ENCODE results near the gene FTO. TPM values are rescaled to one million over a fixed set of nuclear protein-coding genes. Genes with fewer than 3 reads are reported as not detected.
A peak's percentile ranks its signal among the peaks of the same experiment; 100 is the strongest.

Gene FTO
- total and polyA plus RNA-seq, 2 donors from 2014 or later = 22.3 to 116 TPM

- DNase-seq (peak in 2 of 5 donors; percentile 36 to 56), FAIRE-seq (no peak)
- no peak overlapping the region for H3K9ac ChIP-seq (ENCODE audit: low read length in 3 of 3)
- peak overlapping the region in 1 of 3 donors; percentile 18 for H3K4me3 ChIP-seq (ENCODE audit: low read length in 3 of 3)
- TF ChIP-seq CTCF (IDR thresholded peaks at IDR 0.05; ENCODE audit: borderline replicate concordance, extremely low read depth, insufficient read depth) = no peak
- H3K27me3 ChIP-seq (ENCODE audit: control insufficient read depth, insufficient read depth, low read length) = no peaks in the 10 kb centered on the region
- no peaks in the 10 kb centered on the region for H3K36me3 ChIP-seq (ENCODE audit: control insufficient read depth in 2 of 3, insufficient read depth in 3 of 3, low read length in 3 of 3)
- H3K9me3 ChIP-seq (ENCODE audit: control insufficient read depth in 2 of 3, insufficient read depth in 1 of 3, low read length in 3 of 3) = no peaks in the 10 kb centered on the region
- no peaks in the 10 kb centered on the region for H3K4me1 ChIP-seq (ENCODE audit: control insufficient read depth in 2 of 3, insufficient read depth in 2 of 3, low read depth in 1 of 3, low read length in 3 of 3)
- no peak overlapping the region for H3K27ac ChIP-seq (ENCODE audit: low read depth in 2 of 2, low read length in 2 of 2)
- intact Hi-C loops (cut with DNase I) = no loop called here
Observed at GRCh38 chr16:53952215-53953208, 248.6 kb downstream of the FTO start.

DNA sequence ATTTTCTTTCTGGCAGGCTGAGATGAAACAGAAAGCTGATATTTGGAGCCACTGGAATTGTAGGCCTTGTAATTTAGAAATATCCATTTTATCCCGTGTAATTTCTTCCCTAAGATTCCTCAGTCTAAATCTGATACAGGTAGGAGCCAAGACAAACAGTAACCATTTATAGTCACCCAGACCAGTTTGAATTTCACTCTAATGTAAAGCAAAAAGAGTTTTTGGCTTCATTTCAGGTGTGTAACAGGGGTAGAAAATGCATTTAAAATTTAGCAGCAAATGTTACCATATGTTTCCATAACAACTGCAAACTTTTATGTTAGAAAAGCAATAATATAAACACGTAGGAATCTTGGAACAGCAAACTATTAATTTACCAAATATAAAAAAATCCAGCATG is 249.4 kb downstream of the FTO start:
- Histone ChIP-seq H3K9me3 (ENCODE audit: control insufficient read depth in 2 of 3, insufficient read depth in 1 of 3, low read length in 3 of 3) (no peaks in the 10 kb centered on the region), H3K4me1 (ENCODE audit: control insufficient read depth in 2 of 3, insufficient read depth in 2 of 3, low read depth in 1 of 3, low read length in 3 of 3) (no peaks in the 10 kb centered on the region), H3K9ac (ENCODE audit: low read length in 3 of 3) (no peak overlapping the region), H3K27me3 (ENCODE audit: control insufficient read depth, insufficient read depth, low read length) (no peaks in the 10 kb centered on the region), H3K36me3 (ENCODE audit: control insufficient read depth in 2 of 3, insufficient read depth in 3 of 3, low read length in 3 of 3) (no peaks in the 10 kb centered on the region), H3K4me3 (ENCODE audit: low read length in 3 of 3) (no peak overlapping the region), H3K27ac (ENCODE audit: low read depth in 2 of 2, low read length in 2 of 2) (no peak overlapping the region)
- no peak for TF ChIP-seq CTCF (IDR thresholded peaks at IDR 0.05; ENCODE audit: borderline replicate concordance, extremely low read depth, insufficient read depth)
- intact Hi-C loops (cut with DNase I) = no loop called here
- FAIRE-seq (no peak), DNase-seq (no peak)

GRCh38 chr16:53955221-53955875 is 251.4 kb downstream of the FTO start:
- no peak for TF ChIP-seq CTCF (IDR thresholded peaks at IDR 0.05; ENCODE audit: borderline replicate concordance, extremely low read depth, insufficient read depth)

More at GRCh38 chr16:53955221-53955875, 251.4 kb downstream of the FTO start:
- H3K4me3 ChIP-seq (ENCODE audit: low read length in 3 of 3) = no peak overlapping the region
- no peaks in the 10 kb centered on the region for H3K4me1 ChIP-seq (ENCODE audit: control insufficient read depth in 2 of 3, insufficient read depth in 2 of 3, low read depth in 1 of 3, low read length in 3 of 3)
- H3K27me3 ChIP-seq (ENCODE audit: control insufficient read depth, insufficient read depth, low read length) = no peaks in the 10 kb centered on the region
- DNase-seq (no peak), FAIRE-seq (no peak)
- no peaks in the 10 kb centered on the region for H3K9me3 ChIP-seq (ENCODE audit: control insufficient read depth in 2 of 3, insufficient read depth in 1 of 3, low read length in 3 of 3)
- H3K27ac ChIP-seq (ENCODE audit: low read depth in 2 of 2, low read length in 2 of 2) = no peak overlapping the region
- H3K9ac ChIP-seq (ENCODE audit: low read length in 3 of 3) = no peak overlapping the region
- H3K36me3 ChIP-seq (ENCODE audit: control insufficient read depth in 2 of 3, insufficient read depth in 3 of 3, low read length in 3 of 3) = no peaks in the 10 kb centered on the region
- intact Hi-C loops (cut with DNase I) = no loop called here

Measured in kidney (tissue), 14 donors.